ENCODE results near the gene DENND6A. TPM values are rescaled to one million over a fixed set of nuclear protein-coding genes. Genes with fewer than 3 reads are reported as not detected.

The DENND6A gene
- total RNA-seq, 1 donor from 2014 or later: 35.4 TPM

DNA sequence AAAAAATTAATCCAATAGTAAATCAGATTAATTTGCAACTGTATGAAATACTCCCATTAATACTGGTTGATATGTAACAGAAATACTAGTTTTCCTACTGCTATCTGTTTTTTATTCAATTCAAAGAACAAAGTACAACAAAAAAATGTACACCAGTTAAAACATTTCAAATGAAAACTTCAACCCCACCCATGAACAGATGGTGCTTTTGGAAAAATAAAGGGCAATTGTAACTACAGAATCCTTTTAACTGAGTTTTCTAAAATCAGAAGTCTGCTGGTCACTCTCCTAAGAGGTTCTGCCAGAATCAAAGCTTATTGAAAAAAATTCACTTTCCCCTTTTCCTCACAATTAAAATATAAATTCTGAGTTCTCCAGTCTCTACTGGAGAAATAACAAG lies 34.3 kb downstream of the DENND6A start:
- Histone ChIP-seq H3K79me2 (ENCODE audit: low read depth) (no peaks in the 10 kb centered on the region), H3K4me1 (no peaks in the 10 kb centered on the region), H3F3A (ENCODE audit: low read depth) (no peaks in the 10 kb centered on the region), H3K4me3 (no peak overlapping the region), H3K36me3 (peaks cover 15% of the 10 kb centered on the region), H3K27ac (no peak overlapping the region), H3K4me2 (no peak overlapping the region), H2AFZ (replicated peaks) (no peak overlapping the region), H4K20me1 (ENCODE audit: low read depth) (no peaks in the 10 kb centered on the region), H3K9ac (no peak overlapping the region), H3K9me3 (ENCODE audit: low read depth) (no peaks in the 10 kb centered on the region), H3K27me3 (no peaks in the 10 kb centered on the region)
- no peaks in the 10 kb centered on the region for H3K27me3 Mint-ChIP-seq (ENCODE audit: insufficient read depth, low read depth)
- H3K4me1 Mint-ChIP-seq: no peaks in the 10 kb centered on the region
- no peak overlapping the region for H3K4me3 Mint-ChIP-seq
- H3K9me3 Mint-ChIP-seq: no peaks in the 10 kb centered on the region
- H3K36me3 Mint-ChIP-seq: peaks cover 12% of the 10 kb centered on the region
- TF ChIP-seq, protein P1, sequence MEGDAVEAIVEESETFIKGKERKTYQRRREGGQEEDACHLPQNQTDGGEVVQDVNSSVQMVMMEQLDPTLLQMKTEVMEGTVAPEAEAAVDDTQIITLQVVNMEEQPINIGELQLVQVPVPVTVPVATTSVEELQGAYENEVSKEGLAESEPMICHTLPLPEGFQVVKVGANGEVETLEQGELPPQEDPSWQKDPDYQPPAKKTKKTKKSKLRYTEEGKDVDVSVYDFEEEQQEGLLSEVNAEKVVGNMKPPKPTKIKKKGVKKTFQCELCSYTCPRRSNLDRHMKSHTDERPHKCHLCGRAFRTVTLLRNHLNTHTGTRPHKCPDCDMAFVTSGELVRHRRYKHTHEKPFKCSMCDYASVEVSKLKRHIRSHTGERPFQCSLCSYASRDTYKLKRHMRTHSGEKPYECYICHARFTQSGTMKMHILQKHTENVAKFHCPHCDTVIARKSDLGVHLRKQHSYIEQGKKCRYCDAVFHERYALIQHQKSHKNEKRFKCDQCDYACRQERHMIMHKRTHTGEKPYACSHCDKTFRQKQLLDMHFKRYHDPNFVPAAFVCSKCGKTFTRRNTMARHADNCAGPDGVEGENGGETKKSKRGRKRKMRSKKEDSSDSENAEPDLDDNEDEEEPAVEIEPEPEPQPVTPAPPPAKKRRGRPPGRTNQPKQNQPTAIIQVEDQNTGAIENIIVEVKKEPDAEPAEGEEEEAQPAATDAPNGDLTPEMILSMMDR (IDR thresholded peaks at IDR 0.05): no peak
- TF ChIP-seq EZH2phosphoT487 (IDR thresholded peaks at IDR 0.05) (no peak), EZH2 (IDR thresholded peaks at IDR 0.05) (no peak)
- no peak for DNase-seq (ENCODE audit: low spot score)
- no peak overlapping the region for H3K27ac Mint-ChIP-seq

DNA sequence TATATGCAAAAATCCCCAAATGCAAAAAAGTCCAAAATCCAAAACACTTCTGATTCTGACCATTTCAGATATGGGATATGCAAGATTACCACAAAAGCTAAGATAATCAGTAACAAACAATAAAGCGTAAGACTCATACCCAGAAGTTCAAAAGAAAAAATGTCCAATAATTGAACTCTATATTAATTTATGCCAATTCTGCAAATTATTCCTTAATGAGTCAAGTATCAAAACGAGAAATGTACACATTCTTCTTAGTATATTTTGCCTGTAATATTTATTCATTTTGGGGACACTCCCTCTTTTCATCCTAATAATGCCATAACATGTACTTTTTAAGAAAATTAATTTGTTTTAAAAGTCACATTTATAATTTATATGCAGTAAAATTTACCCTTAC lies 37.1 kb downstream of the DENND6A start:
- H3K4me3 Mint-ChIP-seq: no peak overlapping the region

DNA sequence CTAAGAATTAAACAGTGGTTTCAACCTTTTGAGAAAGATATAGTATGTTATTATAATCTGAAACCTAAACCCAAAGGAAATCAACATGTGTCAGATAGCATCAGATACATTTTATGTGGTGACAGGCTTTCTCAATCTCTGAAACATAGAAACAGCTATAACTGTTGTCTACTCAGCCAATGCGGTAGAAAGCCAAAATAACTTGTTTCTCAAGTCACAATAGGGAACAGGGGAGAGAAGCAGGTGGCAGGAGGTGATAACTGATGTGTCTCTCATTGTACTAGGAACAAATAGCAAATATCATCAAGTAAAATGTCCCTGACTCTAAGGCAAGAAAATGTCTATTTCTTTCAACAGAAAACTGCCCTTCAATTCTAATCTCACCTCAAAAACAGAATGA lies 38.6 kb downstream of the DENND6A start:
- Histone ChIP-seq H3K4me3 (no peak overlapping the region), H3K27me3 (no peaks in the 10 kb centered on the region), H3K4me1 (no peaks in the 10 kb centered on the region), H3F3A (ENCODE audit: low read depth) (no peaks in the 10 kb centered on the region), H3K79me2 (ENCODE audit: low read depth) (no peaks in the 10 kb centered on the region), H3K36me3 (no peaks in the 10 kb centered on the region), H3K9me3 (ENCODE audit: low read depth) (no peaks in the 10 kb centered on the region), H3K9ac (no peak overlapping the region), H4K20me1 (ENCODE audit: low read depth) (no peaks in the 10 kb centered on the region), H3K4me2 (no peak overlapping the region), H2AFZ (replicated peaks) (no peak overlapping the region), H3K27ac (no peak overlapping the region)
- Mint-ChIP-seq H3K27ac (no peak overlapping the region), H3K36me3 (peaks cover 26% of the 10 kb centered on the region), H3K4me3 (no peak overlapping the region), H3K27me3 (ENCODE audit: insufficient read depth, low read depth) (no peaks in the 10 kb centered on the region), H3K4me1 (no peaks in the 10 kb centered on the region), H3K9me3 (peaks cover 6% of the 10 kb centered on the region)
- TF ChIP-seq, protein P1 (IDR thresholded peaks at IDR 0.05): no peak
- no peak for TF ChIP-seq EZH2 (IDR thresholded peaks at IDR 0.05)
- TF ChIP-seq EZH2phosphoT487 (IDR thresholded peaks at IDR 0.05): no peak
- no peak for DNase-seq (ENCODE audit: low spot score)

More for the DNA sequence above, 37.1 kb downstream of the DENND6A start:
- Mint-ChIP-seq H3K9me3 (no peaks in the 10 kb centered on the region), H3K4me1 (no peaks in the 10 kb centered on the region), H3K36me3 (peaks cover 21% of the 10 kb centered on the region), H3K27ac (no peak overlapping the region), H3K27me3 (ENCODE audit: insufficient read depth, low read depth) (no peaks in the 10 kb centered on the region)
- no peak overlapping the region for H3K4me2 ChIP-seq
- H3K27me3 ChIP-seq: no peaks in the 10 kb centered on the region
- DNase-seq (ENCODE audit: low spot score): no peak
- H3K27ac ChIP-seq: no peak overlapping the region
- H3F3A ChIP-seq (ENCODE audit: low read depth): no peaks in the 10 kb centered on the region
- no peak overlapping the region for H3K9ac ChIP-seq
- no peak overlapping the region for H3K4me3 ChIP-seq
- H4K20me1 ChIP-seq (ENCODE audit: low read depth): no peaks in the 10 kb centered on the region
- TF ChIP-seq EZH2phosphoT487 (IDR thresholded peaks at IDR 0.05) (no peak), EZH2 (IDR thresholded peaks at IDR 0.05) (no peak)
- TF ChIP-seq, protein P1 (IDR thresholded peaks at IDR 0.05): no peak
- H3K4me1 ChIP-seq: no peaks in the 10 kb centered on the region
- peaks cover 6% of the 10 kb centered on the region for H3K36me3 ChIP-seq
- no peaks in the 10 kb centered on the region for H3K79me2 ChIP-seq (ENCODE audit: low read depth)
- no peak overlapping the region for H2AFZ ChIP-seq (replicated peaks)
- H3K9me3 ChIP-seq (ENCODE audit: low read depth): no peaks in the 10 kb centered on the region

All from neural progenitor cell (in vitro differentiated cells).